ENCODE results near the gene NEU3. TPM values are rescaled to one million over a fixed set of nuclear protein-coding genes. Genes with fewer than 3 reads are reported as not detected.

Gene NEU3
- total RNA-seq, 1 experiment from 2014 or later = 10.0 TPM

DNA sequence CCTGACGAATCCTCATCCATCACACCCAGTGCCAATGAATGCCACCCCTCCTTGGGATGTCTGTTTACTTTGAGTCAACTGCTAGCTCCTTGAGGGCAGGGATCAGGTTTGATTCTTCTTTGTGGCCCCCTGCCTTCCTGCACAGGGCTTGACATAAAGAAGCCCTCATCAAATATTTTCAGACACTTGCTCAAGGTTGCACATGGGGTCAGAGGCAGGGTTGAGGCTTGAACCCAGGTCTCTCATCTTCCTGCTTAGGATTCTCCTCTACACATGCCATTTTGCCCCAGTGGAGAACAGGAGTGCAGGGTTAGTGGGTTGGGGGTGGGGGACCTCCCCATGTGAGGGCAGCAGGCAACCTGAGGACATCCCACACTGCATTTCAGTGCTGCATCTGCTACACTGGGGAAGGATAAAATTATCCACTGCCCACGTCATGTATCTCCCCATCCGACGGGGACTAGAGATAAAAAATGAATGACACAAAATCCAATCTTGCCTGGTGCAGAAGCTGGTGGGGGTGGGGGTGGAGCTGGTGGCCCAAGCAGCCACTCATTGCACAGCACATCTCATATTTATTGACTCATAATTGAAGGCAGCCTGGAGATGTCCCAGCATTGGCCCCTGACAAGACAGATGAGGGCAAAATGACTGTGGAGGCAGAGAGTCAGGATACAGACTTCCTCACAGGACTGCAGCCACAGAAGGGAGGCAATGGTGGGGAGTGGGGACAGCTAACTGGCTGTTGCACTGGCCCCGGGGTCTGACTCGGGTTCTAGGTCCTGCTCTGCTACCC lies 41.3 kb downstream of the NEU3 start:
- TF ChIP-seq, protein P1, sequence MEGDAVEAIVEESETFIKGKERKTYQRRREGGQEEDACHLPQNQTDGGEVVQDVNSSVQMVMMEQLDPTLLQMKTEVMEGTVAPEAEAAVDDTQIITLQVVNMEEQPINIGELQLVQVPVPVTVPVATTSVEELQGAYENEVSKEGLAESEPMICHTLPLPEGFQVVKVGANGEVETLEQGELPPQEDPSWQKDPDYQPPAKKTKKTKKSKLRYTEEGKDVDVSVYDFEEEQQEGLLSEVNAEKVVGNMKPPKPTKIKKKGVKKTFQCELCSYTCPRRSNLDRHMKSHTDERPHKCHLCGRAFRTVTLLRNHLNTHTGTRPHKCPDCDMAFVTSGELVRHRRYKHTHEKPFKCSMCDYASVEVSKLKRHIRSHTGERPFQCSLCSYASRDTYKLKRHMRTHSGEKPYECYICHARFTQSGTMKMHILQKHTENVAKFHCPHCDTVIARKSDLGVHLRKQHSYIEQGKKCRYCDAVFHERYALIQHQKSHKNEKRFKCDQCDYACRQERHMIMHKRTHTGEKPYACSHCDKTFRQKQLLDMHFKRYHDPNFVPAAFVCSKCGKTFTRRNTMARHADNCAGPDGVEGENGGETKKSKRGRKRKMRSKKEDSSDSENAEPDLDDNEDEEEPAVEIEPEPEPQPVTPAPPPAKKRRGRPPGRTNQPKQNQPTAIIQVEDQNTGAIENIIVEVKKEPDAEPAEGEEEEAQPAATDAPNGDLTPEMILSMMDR (IDR thresholded peaks at IDR 0.05; ENCODE audit: unreplicated experiment) = no peak
- H3K9me3 Mint-ChIP-seq (ENCODE audit: unreplicated experiment) = no peaks in the 10 kb centered on the region
- peak overlapping the region; percentile 26 for H3K27ac Mint-ChIP-seq (ENCODE audit: low read depth, unreplicated experiment)
- ChIA-PET CTCF (interaction anchor here (0.6 to 3.2 kb wide), 8 partner anchors 7 to 617 kb away, joined by 3 to 25 read pairs (median 6); no protein-coding TSS in a partner anchor), POLR2A (no interaction called here)
- BruUV-seq (replicated peaks) = no TSS peak
- peaks cover 13% of the 10 kb centered on the region for H3K27me3 Mint-ChIP-seq (ENCODE audit: insufficient read depth, unreplicated experiment)
- peaks cover 8% of the 10 kb centered on the region for H3K4me1 Mint-ChIP-seq (ENCODE audit: insufficient read depth, unreplicated experiment)
- intact Hi-C loops (cut with micrococcal nuclease) = no loop called here
- no peak overlapping the region for H3K4me3 Mint-ChIP-seq (ENCODE audit: unreplicated experiment)
- no peak for DNase-seq (ENCODE audit: unreplicated experiment)
- peaks cover 6% of the 10 kb centered on the region for H3K36me3 Mint-ChIP-seq (ENCODE audit: insufficient read depth, unreplicated experiment)

DNA sequence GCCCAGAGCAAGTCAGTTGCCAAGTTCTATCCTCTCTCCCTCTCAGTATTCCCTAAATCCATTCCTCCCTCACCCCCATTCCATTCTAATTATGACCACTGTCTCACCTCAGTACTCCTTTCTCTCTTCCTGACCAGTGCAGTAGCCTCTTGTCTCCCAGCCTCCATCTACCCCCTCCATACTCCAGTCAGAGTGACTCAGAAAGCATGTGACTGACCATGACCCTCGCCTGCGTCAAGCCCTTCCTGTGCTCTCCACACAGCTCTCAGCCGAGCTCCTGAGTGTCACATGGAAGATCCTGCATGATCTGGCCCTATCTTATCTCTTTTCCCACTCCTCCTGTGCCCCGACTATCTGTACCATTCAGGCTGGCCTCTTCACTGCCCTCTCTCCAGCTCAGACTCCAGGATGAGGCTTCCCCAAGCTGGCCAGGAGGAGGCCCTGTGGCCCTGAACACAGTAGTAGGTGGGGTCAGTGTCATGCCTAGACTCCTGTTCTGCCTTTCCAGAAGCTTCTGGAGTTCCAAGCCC lies 42.6 kb downstream of the NEU3 start:
- CTCF ChIA-PET = interaction anchor here (0.8 to 3.2 kb wide), 10 partner anchors 8 to 226 kb away, joined by 3 to 25 read pairs (median 6); partner anchors contain the start of gene NEU3
- POLR2A ChIA-PET = interaction anchor here (0.5 kb wide), 1 partner anchor 366 kb away, joined by 3 read pairs; no protein-coding TSS in a partner anchor
- intact Hi-C loops (cut with micrococcal nuclease) = no loop called here
- no TSS peak for BruUV-seq (replicated peaks)
- DNase-seq (ENCODE audit: unreplicated experiment) = peak; percentile 54
- TF ChIP-seq, protein P1 (IDR thresholded peaks at IDR 0.05; ENCODE audit: unreplicated experiment) = no peak
- H3K4me1 Mint-ChIP-seq (ENCODE audit: insufficient read depth, unreplicated experiment) = peaks cover 15% of the 10 kb centered on the region
- H3K36me3 Mint-ChIP-seq (ENCODE audit: insufficient read depth, unreplicated experiment) = peaks cover 6% of the 10 kb centered on the region
- H3K9me3 Mint-ChIP-seq (ENCODE audit: unreplicated experiment) = no peaks in the 10 kb centered on the region
- no peak overlapping the region for H3K4me3 Mint-ChIP-seq (ENCODE audit: unreplicated experiment)
- H3K27me3 Mint-ChIP-seq (ENCODE audit: insufficient read depth, unreplicated experiment) = peaks cover 13% of the 10 kb centered on the region
- no peak overlapping the region for H3K27ac Mint-ChIP-seq (ENCODE audit: low read depth, unreplicated experiment)

DNA sequence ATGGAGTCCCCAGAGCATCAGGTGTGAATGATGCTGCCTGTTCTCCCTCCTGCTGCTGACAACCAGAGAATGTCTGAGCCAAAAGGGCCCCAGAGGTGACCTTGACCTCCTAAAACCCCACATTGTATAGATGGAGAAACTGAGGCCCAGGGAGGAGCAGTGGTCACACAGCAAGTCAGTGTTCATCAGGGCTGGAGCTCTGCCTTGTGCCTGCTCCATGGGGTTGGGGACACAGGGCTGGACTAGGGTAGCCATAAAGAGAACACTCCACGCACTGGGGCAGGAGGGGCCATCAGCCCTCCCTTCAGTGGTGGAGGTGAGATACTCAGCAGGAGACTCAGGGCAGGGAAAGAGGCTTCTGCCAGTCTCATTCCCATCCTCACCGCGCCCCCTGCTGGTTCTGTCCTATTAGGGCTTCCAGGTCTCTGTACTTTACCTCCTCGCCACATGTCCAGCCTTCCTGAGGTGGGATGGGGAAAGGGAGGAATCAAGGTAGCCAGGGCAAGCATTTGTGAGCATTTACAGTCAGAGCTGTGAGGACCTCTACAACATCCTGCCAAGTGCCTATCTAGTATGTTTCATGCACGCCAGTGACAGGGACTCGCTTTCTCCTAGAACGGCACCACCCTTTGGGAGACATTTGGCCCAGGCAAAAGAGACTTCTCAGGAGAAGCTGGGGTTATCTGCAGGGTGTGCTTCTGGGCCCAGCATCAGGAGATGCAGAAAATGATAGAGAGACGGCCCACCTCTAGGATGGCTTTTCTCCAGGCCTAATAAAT lies 43.2 kb downstream of the NEU3 start:
- H3K27me3 Mint-ChIP-seq (ENCODE audit: insufficient read depth, unreplicated experiment) = peaks cover 13% of the 10 kb centered on the region
- H3K9me3 Mint-ChIP-seq (ENCODE audit: unreplicated experiment) = no peaks in the 10 kb centered on the region
- no peak overlapping the region for H3K4me3 Mint-ChIP-seq (ENCODE audit: unreplicated experiment)
- BruUV-seq (replicated peaks) = no TSS peak
- H3K27ac Mint-ChIP-seq (ENCODE audit: low read depth, unreplicated experiment) = no peak overlapping the region
- intact Hi-C loops (cut with micrococcal nuclease) = loop anchor here (1.0 kb wide), 1 partner anchor 103 kb away; no protein-coding TSS in a partner anchor
- CTCF ChIA-PET = interaction anchor here (0.8 to 3.2 kb wide), 18 partner anchors 9 to 734 kb away, joined by 3 to 25 read pairs (median 4); partner anchors contain the start of gene NEU3
- H3K4me1 Mint-ChIP-seq (ENCODE audit: insufficient read depth, unreplicated experiment) = peaks cover 16% of the 10 kb centered on the region
- peaks cover 6% of the 10 kb centered on the region for H3K36me3 Mint-ChIP-seq (ENCODE audit: insufficient read depth, unreplicated experiment)
- DNase-seq (ENCODE audit: unreplicated experiment) = peak; percentile 77
- TF ChIP-seq, protein P1 (IDR thresholded peaks at IDR 0.05; ENCODE audit: unreplicated experiment) = peak; percentile 63
- POLR2A ChIA-PET = no interaction called here

DNA sequence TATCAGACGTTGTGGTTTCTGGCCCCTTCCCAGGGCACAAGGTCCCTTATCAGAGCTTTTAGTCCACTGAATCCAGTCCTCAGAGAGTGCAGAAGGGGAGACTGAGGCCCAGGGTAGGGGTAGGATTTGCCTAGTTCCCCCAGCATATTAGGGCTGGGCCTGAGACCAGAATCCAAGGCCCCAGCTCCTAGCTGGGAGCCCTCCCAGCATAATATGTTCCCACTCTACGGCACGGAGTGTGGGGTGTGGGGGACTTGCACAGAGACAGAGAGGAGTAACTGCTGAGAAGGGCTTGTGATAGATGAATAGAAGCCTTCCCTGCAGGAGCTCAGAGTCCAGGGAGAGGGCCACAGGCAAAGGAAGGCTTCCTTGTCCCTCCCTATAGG lies 43.8 kb downstream of the NEU3 start:
- ChIA-PET CTCF (interaction anchor here (0.5 to 3.2 kb wide), 17 partner anchors 9 to 1124 kb away, joined by 3 to 25 read pairs (median 4); no protein-coding TSS in a partner anchor), POLR2A (no interaction called here)
- Mint-ChIP-seq H3K9me3 (ENCODE audit: unreplicated experiment) (no peaks in the 10 kb centered on the region), H3K27me3 (ENCODE audit: insufficient read depth, unreplicated experiment) (peaks cover 13% of the 10 kb centered on the region), H3K36me3 (ENCODE audit: insufficient read depth, unreplicated experiment) (peaks cover 6% of the 10 kb centered on the region), H3K4me3 (ENCODE audit: unreplicated experiment) (no peak overlapping the region), H3K27ac (ENCODE audit: low read depth, unreplicated experiment) (no peak overlapping the region), H3K4me1 (ENCODE audit: insufficient read depth, unreplicated experiment) (peaks cover 16% of the 10 kb centered on the region)
- TF ChIP-seq, protein P1 (IDR thresholded peaks at IDR 0.05; ENCODE audit: unreplicated experiment) = no peak
- intact Hi-C loops (cut with micrococcal nuclease) = loop anchor here (1.0 kb wide), 1 partner anchor 103 kb away; no protein-coding TSS in a partner anchor
- no TSS peak for BruUV-seq (replicated peaks)
- no peak for DNase-seq (ENCODE audit: unreplicated experiment)

All from MCF 10A (cell line).